Measurements from ENCODE around the gene WDR93.

- no peak for TF ChIP-seq POLR2A (IDR thresholded peaks at IDR 0.05)
- no peak for TF ChIP-seq CTCF (IDR thresholded peaks at IDR 0.05)
Observed at GRCh38 chr15:89728254-89728653, 37.6 kb downstream of the WDR93 start.
